NB4 (cell line): Measurements from ENCODE around the gene SPOCK3.

ENCODE experiments used
- POLR2A ChIP-seq: IDR thresholded peaks from 2 replicates; pipeline ENCODE4 v1.6.1; 2011; ENCODE audit warnings: mild to moderate bottlenecking; ENCODE audit not compliant: insufficient read length; ENCODE audit errors: extremely low read depth
- TF ChIP-seq, protein P1 (sequence below): IDR thresholded peaks from one replicate; pipeline ENCODE4 v1.5.1; 2012; ENCODE audit warnings: low read depth, low read length

DNA sequence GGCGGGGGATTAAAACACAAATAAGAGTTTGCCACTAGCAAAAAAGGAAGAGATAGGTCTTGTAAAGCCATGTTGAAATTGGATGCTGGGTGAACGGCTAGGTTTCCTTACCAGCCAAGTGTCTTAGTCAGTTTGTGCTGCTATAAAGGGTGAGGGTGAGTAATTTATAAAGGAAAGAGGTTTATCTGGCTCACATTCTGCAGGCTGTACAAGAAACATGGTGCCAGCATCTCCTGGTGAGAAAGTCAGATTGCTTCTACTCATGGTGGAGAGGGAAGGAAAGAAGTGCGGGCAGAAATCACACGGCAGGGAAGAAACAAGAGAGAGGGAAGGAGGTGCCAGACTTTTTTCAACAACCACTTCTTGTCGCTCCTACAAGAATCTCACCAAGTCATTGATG is 507.5 kb downstream of the SPOCK3 start:
- TF ChIP-seq, protein P1, sequence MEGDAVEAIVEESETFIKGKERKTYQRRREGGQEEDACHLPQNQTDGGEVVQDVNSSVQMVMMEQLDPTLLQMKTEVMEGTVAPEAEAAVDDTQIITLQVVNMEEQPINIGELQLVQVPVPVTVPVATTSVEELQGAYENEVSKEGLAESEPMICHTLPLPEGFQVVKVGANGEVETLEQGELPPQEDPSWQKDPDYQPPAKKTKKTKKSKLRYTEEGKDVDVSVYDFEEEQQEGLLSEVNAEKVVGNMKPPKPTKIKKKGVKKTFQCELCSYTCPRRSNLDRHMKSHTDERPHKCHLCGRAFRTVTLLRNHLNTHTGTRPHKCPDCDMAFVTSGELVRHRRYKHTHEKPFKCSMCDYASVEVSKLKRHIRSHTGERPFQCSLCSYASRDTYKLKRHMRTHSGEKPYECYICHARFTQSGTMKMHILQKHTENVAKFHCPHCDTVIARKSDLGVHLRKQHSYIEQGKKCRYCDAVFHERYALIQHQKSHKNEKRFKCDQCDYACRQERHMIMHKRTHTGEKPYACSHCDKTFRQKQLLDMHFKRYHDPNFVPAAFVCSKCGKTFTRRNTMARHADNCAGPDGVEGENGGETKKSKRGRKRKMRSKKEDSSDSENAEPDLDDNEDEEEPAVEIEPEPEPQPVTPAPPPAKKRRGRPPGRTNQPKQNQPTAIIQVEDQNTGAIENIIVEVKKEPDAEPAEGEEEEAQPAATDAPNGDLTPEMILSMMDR: no peak
- TF ChIP-seq POLR2A: no peak
